GM21717 (cell line): ENCODE measurements around the gene RAD54L.
A peak's percentile ranks its signal among the peaks of the same experiment; 100 is the strongest.
"Not testable (repeated sequence)": the region's sequence is repeated elsewhere in the genome, so short reads cannot be mapped to it uniquely, and the experiment has no call there.

Experiments
- ATAC-seq: cut with Tn5 transposase; IDR thresholded peaks from one replicate; pipeline ENCODE4 v1.9.1; 2021; ENCODE audit warnings: mild to moderate bottlenecking, moderate library complexity; ENCODE audit not compliant: unreplicated experiment

RAD54L gene

GRCh38 chr1:46238865-46239264, 8.7 kb upstream of the RAD54L start:
- ATAC-seq: not testable (repeated sequence)

- not testable (repeated sequence) for ATAC-seq
These were observed 5.8 kb upstream of the RAD54L start for GRCh38 chr1:46241733-46242132.

- ATAC-seq: no peak
These were observed 4.6 kb upstream of the RAD54L start for GRCh38 chr1:46242918-46243317.

- ATAC-seq: not testable (repeated sequence)
These were observed 3.7 kb upstream of the RAD54L start for GRCh38 chr1:46243831-46244230.

GRCh38 chr1:46244656-46245371, 2.7 kb upstream of the RAD54L start:
- ATAC-seq: no peak

GRCh38 chr1:46246136-46246535, 1.4 kb upstream of the RAD54L start:
- not testable (repeated sequence) for ATAC-seq

- ATAC-seq: peak; percentile 46
These were observed 771 bp upstream of the RAD54L start for GRCh38 chr1:46246548-46247435.

- ATAC-seq: no peak
These were observed 758 bp downstream of the RAD54L start for GRCh38 chr1:46248122-46248920.

GRCh38 chr1:46254668-46255067, 7.1 kb downstream of the RAD54L start:
- no peak for ATAC-seq

- no peak for ATAC-seq
These were observed 9.0 kb downstream of the RAD54L start for GRCh38 chr1:46256523-46256922.

- ATAC-seq: no peak
These were observed 14.9 kb downstream of the RAD54L start for GRCh38 chr1:46262508-46262907.

GRCh38 chr1:46263146-46263545, 15.6 kb downstream of the RAD54L start:
- no peak for ATAC-seq

GRCh38 chr1:46268578-46268977, 21.0 kb downstream of the RAD54L start:
- ATAC-seq: no peak

- no peak for ATAC-seq
These were observed 26.9 kb downstream of the RAD54L start for GRCh38 chr1:46274225-46275029.

- ATAC-seq: no peak
These were observed 27.4 kb downstream of the RAD54L start for GRCh38 chr1:46275030-46275337.

GRCh38 chr1:46277658-46278373, 30.3 kb downstream of the RAD54L start:
- ATAC-seq: no peak

- no peak for ATAC-seq
These were observed 31.2 kb downstream of the RAD54L start for GRCh38 chr1:46278807-46279206.

GRCh38 chr1:46280092-46280491, 32.5 kb downstream of the RAD54L start:
- no peak for ATAC-seq

GRCh38 chr1:46281021-46281420, 33.5 kb downstream of the RAD54L start:
- no peak for ATAC-seq

GRCh38 chr1:46284058-46284457, 36.5 kb downstream of the RAD54L start:
- ATAC-seq: no peak
